ENCODE measurements around the gene SMG5. TPM values are rescaled to one million over a fixed set of nuclear protein-coding genes. Genes with fewer than 3 reads are reported as not detected.

The SMG5 gene
- total RNA-seq, 4 donors from 2014 or later, result 33.6 to 60.9 (median 48.3) TPM

DNA sequence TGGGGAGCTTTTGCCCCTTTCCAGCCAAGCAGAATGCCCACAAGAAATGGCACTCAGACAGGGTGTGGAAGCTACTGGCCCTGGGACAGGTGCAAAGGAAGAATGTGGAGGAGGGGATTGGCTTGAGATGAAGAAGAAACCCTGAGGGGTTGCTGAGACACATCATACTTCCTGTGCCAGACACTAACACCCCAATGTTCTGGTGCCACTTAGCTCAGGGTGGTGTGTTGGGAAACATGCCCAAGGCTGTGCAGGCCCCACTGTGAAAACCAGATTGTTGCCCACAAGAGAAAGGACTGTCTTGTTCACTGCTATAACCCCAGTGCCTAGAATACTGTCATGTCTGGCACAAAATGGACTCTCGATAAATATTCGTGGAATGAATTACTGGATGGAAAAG is 24.9 kb downstream of the SMG5 start:
- 43 to 63% methylated on average over 2 of the region's 2 CpGs for WGBS, 2 donors
- Histone ChIP-seq H3K4me1 (peaks cover 0 to 20% (median 2%) of the 10 kb centered on the region in 3 donors), H3K27ac (no peak overlapping the region), H3K27me3 (no peaks in the 10 kb centered on the region), H3K9me3 (no peaks in the 10 kb centered on the region), H3K36me3 (peaks cover 55 to 100% (median 83%) of the 10 kb centered on the region in 3 donors), H3K4me3 (no peak overlapping the region)
- intact Hi-C loops (cut with DNase I), result loop anchor here (10.0 kb wide), 1 partner anchor 57 kb away; no protein-coding TSS in a partner anchor
- DNase-seq, result no peak
- TF ChIP-seq, protein P1, sequence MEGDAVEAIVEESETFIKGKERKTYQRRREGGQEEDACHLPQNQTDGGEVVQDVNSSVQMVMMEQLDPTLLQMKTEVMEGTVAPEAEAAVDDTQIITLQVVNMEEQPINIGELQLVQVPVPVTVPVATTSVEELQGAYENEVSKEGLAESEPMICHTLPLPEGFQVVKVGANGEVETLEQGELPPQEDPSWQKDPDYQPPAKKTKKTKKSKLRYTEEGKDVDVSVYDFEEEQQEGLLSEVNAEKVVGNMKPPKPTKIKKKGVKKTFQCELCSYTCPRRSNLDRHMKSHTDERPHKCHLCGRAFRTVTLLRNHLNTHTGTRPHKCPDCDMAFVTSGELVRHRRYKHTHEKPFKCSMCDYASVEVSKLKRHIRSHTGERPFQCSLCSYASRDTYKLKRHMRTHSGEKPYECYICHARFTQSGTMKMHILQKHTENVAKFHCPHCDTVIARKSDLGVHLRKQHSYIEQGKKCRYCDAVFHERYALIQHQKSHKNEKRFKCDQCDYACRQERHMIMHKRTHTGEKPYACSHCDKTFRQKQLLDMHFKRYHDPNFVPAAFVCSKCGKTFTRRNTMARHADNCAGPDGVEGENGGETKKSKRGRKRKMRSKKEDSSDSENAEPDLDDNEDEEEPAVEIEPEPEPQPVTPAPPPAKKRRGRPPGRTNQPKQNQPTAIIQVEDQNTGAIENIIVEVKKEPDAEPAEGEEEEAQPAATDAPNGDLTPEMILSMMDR (IDR thresholded peaks at IDR 0.05), result no peak
- TF ChIP-seq POLR2A (IDR thresholded peaks at IDR 0.05), result no peak

DNA sequence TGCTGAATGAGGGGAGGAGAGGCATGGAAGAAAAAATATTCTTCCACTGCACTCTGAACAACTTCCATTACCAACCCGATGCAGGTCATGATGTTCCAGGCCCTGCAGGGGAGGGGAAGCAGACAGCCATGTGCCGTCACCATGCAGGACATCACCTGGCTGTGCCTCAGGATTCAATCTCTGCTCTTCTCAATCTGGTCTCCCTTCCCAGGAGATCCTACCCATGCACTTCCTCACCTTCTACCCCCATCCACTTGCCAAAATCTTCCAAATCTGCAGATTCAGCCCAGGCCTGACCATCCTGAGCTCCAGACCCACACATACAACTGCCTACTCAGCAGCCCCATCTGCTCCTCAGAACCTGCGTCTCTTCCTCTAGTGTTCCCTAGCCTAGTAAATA is 29.0 kb downstream of the SMG5 start:
- 93 to 95% methylated on average over 3 of the region's 3 CpGs for WGBS, 2 donors
- DNase-seq, result no peak
- H3K4me3 ChIP-seq, result no peak overlapping the region
- H3K9me3 ChIP-seq, result no peaks in the 10 kb centered on the region
- intact Hi-C loops (cut with DNase I), result loop anchor here (10.0 kb wide), 1 partner anchor 61 kb away; no protein-coding TSS in a partner anchor
- TF ChIP-seq, protein P1 (IDR thresholded peaks at IDR 0.05), result no peak
- TF ChIP-seq POLR2A (IDR thresholded peaks at IDR 0.05), result no peak
- no peaks in the 10 kb centered on the region for H3K27me3 ChIP-seq
- no peak overlapping the region for H3K27ac ChIP-seq
- peaks cover 0 to 17% (median 0%) of the 10 kb centered on the region in 3 donors for H3K4me1 ChIP-seq
- peaks cover 52 to 99% (median 78%) of the 10 kb centered on the region in 3 donors for H3K36me3 ChIP-seq

DNA sequence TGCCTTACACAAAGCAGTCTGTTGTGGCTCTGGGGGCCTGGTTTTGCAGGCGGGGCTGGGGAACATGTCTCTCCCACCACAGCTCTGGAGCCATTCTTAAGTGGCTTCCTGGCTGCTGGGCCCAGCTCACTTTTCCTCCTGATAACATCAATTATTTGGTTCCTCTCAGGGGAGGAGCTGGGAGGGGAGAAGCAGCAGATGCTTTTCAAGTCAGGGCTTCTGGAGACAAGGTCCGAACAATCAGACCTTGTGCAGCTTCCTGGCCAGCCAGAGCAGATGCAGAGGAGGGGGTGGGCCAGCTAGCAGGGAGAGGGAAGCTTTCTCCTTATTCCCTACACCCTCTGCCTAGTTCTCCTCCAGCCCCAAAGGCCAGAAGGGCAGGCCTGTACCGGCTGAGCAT is 31.1 kb downstream of the SMG5 start:
- intact Hi-C loops (cut with DNase I), result loop anchor here (10.0 kb wide), 1 partner anchor 63 kb away; no protein-coding TSS in a partner anchor
- peaks cover 13 to 34% (median 17%) of the 10 kb centered on the region in 3 donors for H3K4me1 ChIP-seq
- H3K36me3 ChIP-seq, result peaks cover 42 to 78% (median 59%) of the 10 kb centered on the region in 3 donors
- no peak overlapping the region for H3K27ac ChIP-seq
- peaks cover 0 to under 1% (median 0%) of the 10 kb centered on the region in 4 donors for H3K27me3 ChIP-seq
- H3K4me3 ChIP-seq, result no peak overlapping the region
- DNase-seq, result no peak
- no peak for TF ChIP-seq POLR2A (IDR thresholded peaks at IDR 0.05)
- TF ChIP-seq, protein P1 (IDR thresholded peaks at IDR 0.05), result no peak
- no peaks in the 10 kb centered on the region for H3K9me3 ChIP-seq
- WGBS, 2 donors, result 0 to 27% methylated on average over 2 to 3 of the region's 3 CpGs

DNA sequence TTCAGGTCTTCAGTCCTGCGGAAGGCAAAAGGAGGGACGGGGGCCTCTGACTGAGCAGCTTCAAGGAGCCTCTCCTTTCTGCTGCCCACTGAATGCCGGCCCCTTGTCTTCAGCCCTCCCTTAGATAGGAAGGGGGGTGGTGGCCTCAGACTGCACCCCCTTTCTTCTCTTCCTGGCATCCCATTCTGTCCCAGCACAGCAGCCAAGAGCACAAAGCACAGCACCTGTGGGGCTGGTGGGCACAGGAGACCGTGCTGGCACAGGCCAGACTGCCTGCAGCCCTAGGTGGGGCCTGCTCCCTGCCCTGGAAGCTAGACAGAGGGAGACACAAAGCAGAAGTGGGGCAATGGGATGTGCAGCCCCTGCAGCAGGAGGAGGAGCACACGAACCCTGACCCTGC is 33.0 kb downstream of the SMG5 start:
- TF ChIP-seq POLR2A (IDR thresholded peaks at IDR 0.05), result no peak
- TF ChIP-seq, protein P1 (IDR thresholded peaks at IDR 0.05), result no peak
- peaks cover 42 to 59% (median 49%) of the 10 kb centered on the region in 3 donors for H3K36me3 ChIP-seq

DNA sequence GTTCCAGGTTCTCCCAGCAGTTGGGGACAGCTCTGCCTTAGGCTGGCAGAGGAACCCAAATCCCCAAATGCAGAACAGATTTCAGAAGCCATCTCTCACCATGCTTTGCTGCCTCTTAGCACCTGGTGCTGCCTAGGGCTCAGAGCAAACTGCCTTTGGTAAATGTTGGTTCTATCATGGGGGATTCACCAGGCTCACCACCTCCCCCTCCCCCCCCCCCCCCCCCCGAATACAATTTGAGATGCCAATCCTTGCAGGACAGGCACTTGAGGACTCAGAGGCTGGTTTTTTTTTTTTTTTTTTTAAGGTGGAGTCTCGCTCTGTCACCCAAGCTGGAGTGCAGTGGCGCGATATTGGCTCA is 34.3 kb downstream of the SMG5 start:
- H3K27ac ChIP-seq, result peak overlapping the region in 1 of 4 donors; percentile 28
- intact Hi-C loops (cut with DNase I), result no loop called here
- H3K4me3 ChIP-seq, result no peak overlapping the region

More for the DNA sequence above, 33.0 kb downstream of the SMG5 start:
- no peak for DNase-seq
- Histone ChIP-seq H3K9me3 (no peaks in the 10 kb centered on the region), H3K27ac (no peak overlapping the region), H3K4me3 (no peak overlapping the region), H3K27me3 (peaks cover 0 to 20% (median 0%) of the 10 kb centered on the region in 4 donors), H3K4me1 (peaks cover 20 to 50% (median 30%) of the 10 kb centered on the region in 3 donors)
- intact Hi-C loops (cut with DNase I), result no loop called here
- 75 to 88% methylated on average over 1 to 3 of the region's 5 CpGs for WGBS, 2 donors

More for the DNA sequence above, 34.3 kb downstream of the SMG5 start:
- TF ChIP-seq, protein P1 (IDR thresholded peaks at IDR 0.05), result no peak
- TF ChIP-seq POLR2A (IDR thresholded peaks at IDR 0.05), result no peak
- Histone ChIP-seq H3K27me3 (peaks cover 0 to 21% (median 0%) of the 10 kb centered on the region in 4 donors), H3K36me3 (peaks cover 33 to 46% (median 39%) of the 10 kb centered on the region in 3 donors), H3K9me3 (no peaks in the 10 kb centered on the region), H3K4me1 (peaks cover 20 to 50% (median 30%) of the 10 kb centered on the region in 3 donors)
- WGBS, 2 donors, result 50 to 80% methylated on average over 2 to 4 of the region's 4 CpGs
- DNase-seq, result no peak
